Gastrocnemius medialis (tissue), 4 donors: ENCODE results near the gene PPAN.

Experiments
- POLR2A ChIP-seq, 2 donors: fragments of 450-650 bp; IDR thresholded peaks; one replicate each; pipeline ENCODE4 v1.6.1; 2017; ENCODE audit warnings: antibody characterized with exemption in 2 of 2, mild to moderate bottlenecking in 2 of 2, moderate library complexity in 2 of 2
- TF ChIP-seq, protein P1 (sequence below), 5 experiments: fragments of 450-650 bp in 3 of 5; fragments of 200-600 bp in 2 of 5; sonication (generic) in 2 of 5; IDR thresholded peaks in 4 of 5; conservative IDR thresholded peaks in 1 of 5; 1 replicate in 4 of 5; 2 replicates in 1 of 5; pipeline ENCODE4 v1.5.1; 2016 to 2019; ENCODE audit warnings: antibody characterized with exemption in 5 of 5, mild to moderate bottlenecking in 3 of 5, moderate library complexity in 3 of 5

DNA sequence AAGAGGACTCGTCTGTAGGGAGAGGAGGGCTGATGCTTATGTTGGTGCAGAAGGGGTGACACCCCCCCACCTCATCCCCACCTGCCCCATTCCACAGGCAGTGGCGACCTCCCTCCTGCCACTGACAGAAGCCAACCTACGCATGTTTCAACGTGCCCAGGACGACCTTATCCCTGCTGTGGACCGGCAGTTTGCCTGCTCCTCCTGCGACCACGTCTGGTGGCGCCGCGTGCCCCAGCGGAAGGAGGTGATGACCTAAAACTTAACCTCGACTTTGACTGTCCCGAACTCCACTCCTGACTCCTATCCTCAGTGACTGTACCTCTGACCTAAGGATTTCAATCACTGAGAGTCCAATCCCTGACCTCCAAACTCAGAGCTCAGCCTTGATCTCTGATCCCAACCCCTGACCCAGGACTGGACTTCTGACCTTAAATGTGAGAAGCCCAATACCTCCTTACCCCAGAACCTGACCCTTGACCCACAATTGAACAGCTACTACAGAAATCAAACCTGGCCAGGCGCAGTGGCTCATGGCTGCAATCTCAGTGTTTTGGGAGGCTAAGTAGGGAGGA, 16.3 kb upstream of the PPAN start:
- TF ChIP-seq, protein P1, sequence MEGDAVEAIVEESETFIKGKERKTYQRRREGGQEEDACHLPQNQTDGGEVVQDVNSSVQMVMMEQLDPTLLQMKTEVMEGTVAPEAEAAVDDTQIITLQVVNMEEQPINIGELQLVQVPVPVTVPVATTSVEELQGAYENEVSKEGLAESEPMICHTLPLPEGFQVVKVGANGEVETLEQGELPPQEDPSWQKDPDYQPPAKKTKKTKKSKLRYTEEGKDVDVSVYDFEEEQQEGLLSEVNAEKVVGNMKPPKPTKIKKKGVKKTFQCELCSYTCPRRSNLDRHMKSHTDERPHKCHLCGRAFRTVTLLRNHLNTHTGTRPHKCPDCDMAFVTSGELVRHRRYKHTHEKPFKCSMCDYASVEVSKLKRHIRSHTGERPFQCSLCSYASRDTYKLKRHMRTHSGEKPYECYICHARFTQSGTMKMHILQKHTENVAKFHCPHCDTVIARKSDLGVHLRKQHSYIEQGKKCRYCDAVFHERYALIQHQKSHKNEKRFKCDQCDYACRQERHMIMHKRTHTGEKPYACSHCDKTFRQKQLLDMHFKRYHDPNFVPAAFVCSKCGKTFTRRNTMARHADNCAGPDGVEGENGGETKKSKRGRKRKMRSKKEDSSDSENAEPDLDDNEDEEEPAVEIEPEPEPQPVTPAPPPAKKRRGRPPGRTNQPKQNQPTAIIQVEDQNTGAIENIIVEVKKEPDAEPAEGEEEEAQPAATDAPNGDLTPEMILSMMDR (IDR thresholded peaks at IDR 0.05 in 4 of 5, conservative IDR thresholded peaks at IDR 0.05 in 1 of 5): no peak
- no peak for TF ChIP-seq POLR2A (IDR thresholded peaks at IDR 0.05)
